Fibroblast of villous mesenchyme (primary cell): ENCODE measurements around the gene NGF. TPM values are rescaled to one million over a fixed set of nuclear protein-coding genes. Genes with fewer than 3 reads are reported as not detected.

Source experiments
- DNase-seq: peaks from one replicate; pipeline ENCODE4 v3.0.0-alpha.2; 2010; ENCODE audit warnings: low read depth
- H3K4me3 ChIP-seq: 2 replicates; pipeline ENCODE4 v1.5.1; 2011; ENCODE audit warnings: low read depth, mild to moderate bottlenecking, low read length
- CTCF ChIP-seq: IDR thresholded peaks from 2 replicates; pipeline ENCODE4 v1.5.1; 2012; ENCODE audit warnings: low read depth, mild to moderate bottlenecking, low read length; ENCODE audit not compliant: insufficient read depth
- total RNA-seq: library from RNA; depleted of rRNA; stranded (reverse); fragments of >200 nt; gene quantifications from 2 replicates; pipeline ENCODE4 v1.2.3, GENCODE V29; 2012

The NGF gene
- total RNA-seq, 1 donor: 0.86 TPM

- no peak for DNase-seq
- H3K4me3 ChIP-seq: no peak overlapping the region
- TF ChIP-seq CTCF: no peak
These were observed 100.5 kb downstream of the NGF start for GRCh38 chr1:115237507-115237906.

- TF ChIP-seq CTCF: no peak
- DNase-seq: peak; percentile 13
- H3K4me3 ChIP-seq: no peak overlapping the region
These were observed 101.0 kb downstream of the NGF start for GRCh38 chr1:115237023-115237422.

Other genes with a start within 250 kb of the NGF start
- under 0.01 and 0.97 TPM in 2 replicates for gene TSPAN2, start 248.7 kb downstream of the NGF start, total RNA-seq